Astrocyte of the spinal cord (primary cell): Measurements from ENCODE around the gene C15orf39.

Experiments used
- DNase-seq: peaks from one replicate; pipeline ENCODE4 v3.0.0; 2011; ENCODE audit warnings: low read depth, low spot score
- H3K4me3 ChIP-seq: 2 replicates; pipeline ENCODE4 v1.5.1; 2011; ENCODE audit warnings: low read depth, mild to moderate bottlenecking, low read length, moderate library complexity
- CTCF ChIP-seq: IDR thresholded peaks from 2 replicates; pipeline ENCODE4 v1.5.1; 2012; ENCODE audit warnings: low read depth, mild to moderate bottlenecking, low read length, inconsistent platforms
- in situ Hi-C: cut with HindIII; loops from 2 replicates; pipeline ENCODE4 v1.10.0; 2017; ENCODE audit warnings: low sequenced_read_pairs

Gene C15orf39

GRCh38 chr15:75167588-75168350 is 33.9 kb upstream of the C15orf39 start:
- peak; percentile 55 for DNase-seq
- no peak for TF ChIP-seq CTCF
- in situ Hi-C loops = no loop called here
- no peak overlapping the region for H3K4me3 ChIP-seq

- H3K4me3 ChIP-seq = no peak overlapping the region
- in situ Hi-C loops = no loop called here
- DNase-seq = no peak
- no peak for TF ChIP-seq CTCF
These were observed 33.3 kb upstream of the C15orf39 start for GRCh38 chr15:75168374-75168773.

GRCh38 chr15:75170203-75170602 is 31.5 kb upstream of the C15orf39 start:
- no peak for TF ChIP-seq CTCF
- in situ Hi-C loops = no loop called here
- no peak for DNase-seq
- H3K4me3 ChIP-seq = no peak overlapping the region

GRCh38 chr15:75170711-75171341 is 30.9 kb upstream of the C15orf39 start:
- H3K4me3 ChIP-seq = no peak overlapping the region
- no peak for DNase-seq
- in situ Hi-C loops = no loop called here
- no peak for TF ChIP-seq CTCF

- H3K4me3 ChIP-seq = no peak overlapping the region
- TF ChIP-seq CTCF = no peak
- in situ Hi-C loops = no loop called here
- DNase-seq = peak; percentile 83
These were observed 30.3 kb upstream of the C15orf39 start for GRCh38 chr15:75171408-75171807.

GRCh38 chr15:75172284-75172820 is 29.3 kb upstream of the C15orf39 start:
- no peak overlapping the region for H3K4me3 ChIP-seq
- no peak for TF ChIP-seq CTCF
- no peak for DNase-seq
- in situ Hi-C loops = no loop called here
